Measurements from ENCODE around the gene CSPG4. TPM values are rescaled to one million over a fixed set of nuclear protein-coding genes. Genes with fewer than 3 reads are reported as not detected.

CSPG4 gene
- polyA plus RNA-seq, 1 donor (not counting 4 experiments of a cell fraction or from before 2014, with no cell fraction given), result 0.67 TPM

- Histone ChIP-seq H3K9me3 (ENCODE audit: control insufficient read depth, low read depth, low read length) (no peaks in the 10 kb centered on the region), H3K27ac (ENCODE audit: control insufficient read depth, insufficient read depth, low read length) (peak overlapping the region; percentile 98), H3K9ac (ENCODE audit: control insufficient read depth, extremely low read depth, insufficient read depth, low read length) (peak overlapping the region; percentile 75), H3K9me1 (ENCODE audit: control insufficient read depth, extremely low read depth, insufficient read depth, low read length) (no peaks in the 10 kb centered on the region), H3K4me1 (ENCODE audit: control insufficient read depth, extremely low read depth, insufficient read depth, low read length) (peaks cover 64% of the 10 kb centered on the region), H3K4me3 (ENCODE audit: control insufficient read depth in 2 of 3, extremely low read depth in 1 of 3, insufficient read depth in 2 of 3, low read depth in 1 of 3, low read length in 3 of 3) (no peak overlapping the region), H3K79me2 (ENCODE audit: control insufficient read depth, insufficient read depth, low read length) (peaks cover 24% of the 10 kb centered on the region), H2AFZ (ENCODE audit: control insufficient read depth, low read length) (no peak overlapping the region), H3K36me3 (ENCODE audit: control insufficient read depth in 2 of 2, extremely low read depth in 1 of 2, insufficient read depth in 2 of 2, low read length in 2 of 2) (peaks cover 25 to 27% of the 10 kb centered on the region in 2 experiments), H3K27me3 (ENCODE audit: control insufficient read depth, extremely low read depth, insufficient read depth, low read length) (no peaks in the 10 kb centered on the region), H3K4me2 (ENCODE audit: control insufficient read depth, extremely low read depth, insufficient read depth, low read depth, low read length) (no peak overlapping the region), H4K20me1 (ENCODE audit: control insufficient read depth, extremely low read depth, insufficient read depth, low read length) (peaks cover 5% of the 10 kb centered on the region)
- dilution Hi-C loops (cut with MboI; ENCODE audit: extremely low pct_ligation_motif_present, low sequenced_read_pairs), result no loop called here
- DNase-seq (ENCODE audit: low read depth, low spot score), result no peak
- TF ChIP-seq EZH2 (IDR thresholded peaks at IDR 0.05; ENCODE audit: low read length), result no peak
- TF ChIP-seq, protein P1, sequence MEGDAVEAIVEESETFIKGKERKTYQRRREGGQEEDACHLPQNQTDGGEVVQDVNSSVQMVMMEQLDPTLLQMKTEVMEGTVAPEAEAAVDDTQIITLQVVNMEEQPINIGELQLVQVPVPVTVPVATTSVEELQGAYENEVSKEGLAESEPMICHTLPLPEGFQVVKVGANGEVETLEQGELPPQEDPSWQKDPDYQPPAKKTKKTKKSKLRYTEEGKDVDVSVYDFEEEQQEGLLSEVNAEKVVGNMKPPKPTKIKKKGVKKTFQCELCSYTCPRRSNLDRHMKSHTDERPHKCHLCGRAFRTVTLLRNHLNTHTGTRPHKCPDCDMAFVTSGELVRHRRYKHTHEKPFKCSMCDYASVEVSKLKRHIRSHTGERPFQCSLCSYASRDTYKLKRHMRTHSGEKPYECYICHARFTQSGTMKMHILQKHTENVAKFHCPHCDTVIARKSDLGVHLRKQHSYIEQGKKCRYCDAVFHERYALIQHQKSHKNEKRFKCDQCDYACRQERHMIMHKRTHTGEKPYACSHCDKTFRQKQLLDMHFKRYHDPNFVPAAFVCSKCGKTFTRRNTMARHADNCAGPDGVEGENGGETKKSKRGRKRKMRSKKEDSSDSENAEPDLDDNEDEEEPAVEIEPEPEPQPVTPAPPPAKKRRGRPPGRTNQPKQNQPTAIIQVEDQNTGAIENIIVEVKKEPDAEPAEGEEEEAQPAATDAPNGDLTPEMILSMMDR (optimal IDR thresholded peaks at IDR 0.05 in 1 of 3, IDR thresholded peaks at IDR 0.05 in 1 of 3, conservative IDR thresholded peaks at IDR 0.05 in 1 of 3; ENCODE audit: extremely low read depth in 1 of 3, insufficient read depth in 2 of 3, low read length in 3 of 3), result no peak
- no peak for FAIRE-seq
Observed at GRCh38 chr15:75659928-75660645, 52.6 kb downstream of the CSPG4 start.

DNA sequence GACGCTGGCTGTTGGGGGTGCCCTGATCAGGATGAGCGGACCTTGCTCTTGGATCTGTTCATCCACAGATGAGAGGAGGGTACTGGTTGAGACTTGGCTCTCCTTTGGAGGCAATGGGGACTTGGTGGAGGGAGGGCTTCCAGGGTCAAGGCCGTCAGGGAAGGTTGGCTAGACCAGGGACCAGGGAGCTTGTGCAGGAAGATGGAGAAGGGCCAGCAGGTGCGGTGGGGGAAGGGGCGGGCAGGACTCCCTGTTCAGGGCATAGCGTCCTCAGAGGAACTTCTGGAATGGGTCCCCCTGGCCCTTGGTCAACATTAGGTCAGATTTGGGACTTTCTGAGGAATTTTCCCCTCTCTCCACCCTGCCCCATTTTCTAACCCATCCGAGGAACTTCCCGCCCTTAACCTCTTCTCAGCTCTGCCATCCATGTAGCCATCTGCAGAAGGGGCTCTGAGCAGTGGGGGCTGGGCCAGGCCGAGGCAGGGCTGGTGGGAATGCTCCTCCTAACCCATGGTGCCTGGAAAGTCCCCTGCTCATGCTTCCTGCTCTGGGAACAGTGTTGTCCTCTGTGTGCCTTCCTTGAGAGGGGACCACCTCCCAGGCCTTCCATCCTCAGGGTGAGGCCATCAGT is 53.4 kb downstream of the CSPG4 start:
- H3K4me2 ChIP-seq (ENCODE audit: control insufficient read depth, extremely low read depth, insufficient read depth, low read depth, low read length), result no peak overlapping the region
- H3K27ac ChIP-seq (ENCODE audit: control insufficient read depth, insufficient read depth, low read length), result peak overlapping the region; percentile 1
- no peak for DNase-seq (ENCODE audit: low read depth, low spot score)
- peaks cover 32% of the 10 kb centered on the region for H3K79me2 ChIP-seq (ENCODE audit: control insufficient read depth, insufficient read depth, low read length)
- H3K4me1 ChIP-seq (ENCODE audit: control insufficient read depth, extremely low read depth, insufficient read depth, low read length), result peaks cover 63% of the 10 kb centered on the region
- FAIRE-seq, result no peak
- no peak overlapping the region for H3K4me3 ChIP-seq (ENCODE audit: control insufficient read depth in 2 of 3, extremely low read depth in 1 of 3, insufficient read depth in 2 of 3, low read depth in 1 of 3, low read length in 3 of 3)
- dilution Hi-C loops (cut with MboI; ENCODE audit: extremely low pct_ligation_motif_present, low sequenced_read_pairs), result no loop called here
- no peak overlapping the region for H2AFZ ChIP-seq (ENCODE audit: control insufficient read depth, low read length)
- peaks cover 29 to 32% of the 10 kb centered on the region in 2 experiments for H3K36me3 ChIP-seq (ENCODE audit: control insufficient read depth in 2 of 2, extremely low read depth in 1 of 2, insufficient read depth in 2 of 2, low read length in 2 of 2)
- H3K9me3 ChIP-seq (ENCODE audit: control insufficient read depth, low read depth, low read length), result no peaks in the 10 kb centered on the region
- no peaks in the 10 kb centered on the region for H3K9me1 ChIP-seq (ENCODE audit: control insufficient read depth, extremely low read depth, insufficient read depth, low read length)
- H3K9ac ChIP-seq (ENCODE audit: control insufficient read depth, extremely low read depth, insufficient read depth, low read length), result no peak overlapping the region
- no peaks in the 10 kb centered on the region for H3K27me3 ChIP-seq (ENCODE audit: control insufficient read depth, extremely low read depth, insufficient read depth, low read length)
- no peak for TF ChIP-seq EZH2 (IDR thresholded peaks at IDR 0.05; ENCODE audit: low read length)
- TF ChIP-seq, protein P1 (optimal IDR thresholded peaks at IDR 0.05 in 1 of 3, IDR thresholded peaks at IDR 0.05 in 1 of 3, conservative IDR thresholded peaks at IDR 0.05 in 1 of 3; ENCODE audit: extremely low read depth in 1 of 3, insufficient read depth in 2 of 3, low read length in 3 of 3), result no peak
- H4K20me1 ChIP-seq (ENCODE audit: control insufficient read depth, extremely low read depth, insufficient read depth, low read length), result peaks cover 5% of the 10 kb centered on the region
